IPS-18a (cell line): Measurements from ENCODE around the gene FBXO21.

ENCODE experiments used
- H3K27ac ChIP-seq: one replicate; pipeline ENCODE4 v1.5.1; 2013; ENCODE audit warnings: low read length
- H3K27me3 ChIP-seq: one replicate; pipeline ENCODE4 v1.6.1; 2013; ENCODE audit warnings: mild to moderate bottlenecking, low read length; ENCODE audit not compliant: control insufficient read depth, insufficient read depth
- H3K36me3 ChIP-seq: one replicate; pipeline ENCODE4 v1.6.1; 2013; ENCODE audit warnings: low read depth, low read length; ENCODE audit not compliant: control insufficient read depth
- H3K4me1 ChIP-seq: one replicate; pipeline ENCODE4 v1.6.1; 2013; ENCODE audit warnings: low read depth, low read length; ENCODE audit not compliant: control insufficient read depth
- H3K4me3 ChIP-seq: one replicate; pipeline ENCODE4 v1.5.1; 2013; ENCODE audit warnings: low read length
- H3K9ac ChIP-seq: one replicate; pipeline ENCODE4 v1.6.1; 2013; ENCODE audit warnings: mild to moderate bottlenecking, low read length, moderate library complexity
- H3K9me3 ChIP-seq: one replicate; pipeline ENCODE4 v1.6.1; 2013; ENCODE audit warnings: low read depth, low read length; ENCODE audit not compliant: control insufficient read depth

FBXO21 gene

GRCh38 chr12:117162167-117162539 lies 28.1 kb downstream of the FBXO21 start:
- H3K36me3 ChIP-seq, result peaks cover 97% of the 10 kb centered on the region
- no peaks in the 10 kb centered on the region for H3K9me3 ChIP-seq
- no peaks in the 10 kb centered on the region for H3K27me3 ChIP-seq
- H3K27ac ChIP-seq, result no peak overlapping the region
- no peaks in the 10 kb centered on the region for H3K4me1 ChIP-seq
- no peak overlapping the region for H3K9ac ChIP-seq
- no peak overlapping the region for H3K4me3 ChIP-seq

- peaks cover 95% of the 10 kb centered on the region for H3K36me3 ChIP-seq
- no peaks in the 10 kb centered on the region for H3K27me3 ChIP-seq
- H3K4me1 ChIP-seq, result no peaks in the 10 kb centered on the region
- H3K9ac ChIP-seq, result no peak overlapping the region
- no peak overlapping the region for H3K27ac ChIP-seq
- H3K4me3 ChIP-seq, result no peak overlapping the region
- no peaks in the 10 kb centered on the region for H3K9me3 ChIP-seq
These were observed 28.7 kb downstream of the FBXO21 start for GRCh38 chr12:117161460-117162166.

GRCh38 chr12:117159674-117160073 lies 30.6 kb downstream of the FBXO21 start:
- Histone ChIP-seq H3K4me3 (no peak overlapping the region), H3K9me3 (no peaks in the 10 kb centered on the region), H3K27ac (no peak overlapping the region), H3K9ac (no peak overlapping the region), H3K36me3 (peaks cover 86% of the 10 kb centered on the region), H3K4me1 (no peaks in the 10 kb centered on the region), H3K27me3 (no peaks in the 10 kb centered on the region)

- H3K36me3 ChIP-seq, result peaks cover 86% of the 10 kb centered on the region
- no peaks in the 10 kb centered on the region for H3K27me3 ChIP-seq
- H3K9me3 ChIP-seq, result no peaks in the 10 kb centered on the region
- H3K4me1 ChIP-seq, result no peaks in the 10 kb centered on the region
- H3K27ac ChIP-seq, result no peak overlapping the region
- no peak overlapping the region for H3K4me3 ChIP-seq
- H3K9ac ChIP-seq, result no peak overlapping the region
These were observed 31.2 kb downstream of the FBXO21 start for GRCh38 chr12:117158911-117159553.

- H3K4me3 ChIP-seq, result no peak overlapping the region
- H3K27me3 ChIP-seq, result no peaks in the 10 kb centered on the region
- H3K36me3 ChIP-seq, result peaks cover 85% of the 10 kb centered on the region
- H3K27ac ChIP-seq, result no peak overlapping the region
- H3K9me3 ChIP-seq, result no peaks in the 10 kb centered on the region
- no peak overlapping the region for H3K9ac ChIP-seq
- no peaks in the 10 kb centered on the region for H3K4me1 ChIP-seq
These were observed 32.2 kb downstream of the FBXO21 start for GRCh38 chr12:117158096-117158495.

GRCh38 chr12:117155278-117156060 lies 34.8 kb downstream of the FBXO21 start:
- Histone ChIP-seq H3K27ac (no peak overlapping the region), H3K4me3 (no peak overlapping the region), H3K9me3 (no peaks in the 10 kb centered on the region), H3K9ac (no peak overlapping the region), H3K4me1 (peaks cover 14% of the 10 kb centered on the region), H3K36me3 (peaks cover 63% of the 10 kb centered on the region), H3K27me3 (no peaks in the 10 kb centered on the region)

- Histone ChIP-seq H3K4me3 (no peak overlapping the region), H3K27ac (no peak overlapping the region), H3K4me1 (peaks cover 14% of the 10 kb centered on the region), H3K9me3 (no peaks in the 10 kb centered on the region), H3K9ac (no peak overlapping the region), H3K36me3 (peaks cover 45% of the 10 kb centered on the region), H3K27me3 (no peaks in the 10 kb centered on the region)
These were observed 37.2 kb downstream of the FBXO21 start for GRCh38 chr12:117152793-117153775.

GRCh38 chr12:117151403-117152031 lies 38.8 kb downstream of the FBXO21 start:
- Histone ChIP-seq H3K27ac (no peak overlapping the region), H3K36me3 (peaks cover 38% of the 10 kb centered on the region)

GRCh38 chr12:117149431-117149830 lies 40.8 kb downstream of the FBXO21 start:
- H3K4me1 ChIP-seq, result peaks cover 14% of the 10 kb centered on the region
- H3K4me3 ChIP-seq, result no peak overlapping the region
- H3K9ac ChIP-seq, result no peak overlapping the region
- no peaks in the 10 kb centered on the region for H3K27me3 ChIP-seq
- H3K27ac ChIP-seq, result no peak overlapping the region
- peaks cover 38% of the 10 kb centered on the region for H3K36me3 ChIP-seq
- H3K9me3 ChIP-seq, result no peaks in the 10 kb centered on the region

More at GRCh38 chr12:117151403-117152031, 38.8 kb downstream of the FBXO21 start:
- H3K27me3 ChIP-seq, result no peaks in the 10 kb centered on the region
- peaks cover 14% of the 10 kb centered on the region for H3K4me1 ChIP-seq
- H3K9me3 ChIP-seq, result no peaks in the 10 kb centered on the region
- H3K9ac ChIP-seq, result no peak overlapping the region
- H3K4me3 ChIP-seq, result no peak overlapping the region

GRCh38 chr12:117148642-117149041 lies 41.6 kb downstream of the FBXO21 start:
- Histone ChIP-seq H3K9me3 (no peaks in the 10 kb centered on the region), H3K4me1 (peaks cover 14% of the 10 kb centered on the region), H3K9ac (no peak overlapping the region), H3K27me3 (no peaks in the 10 kb centered on the region), H3K27ac (no peak overlapping the region), H3K4me3 (no peak overlapping the region), H3K36me3 (peaks cover 36% of the 10 kb centered on the region)
